NCI-H1105 treated with DMSO at 0.1 percent for 48 hours (cell line): ENCODE results near the gene ADGRB3.
"Not testable (repeated sequence)": the region's sequence is repeated elsewhere in the genome, so short reads cannot be mapped to it uniquely, and the experiment has no call there.

Experiments used
- DNase-seq: peaks from one replicate; lab custom pipeline; 2025; lab: John Stamatoyannopoulos, UW

ADGRB3 gene

GRCh38 chr6:68947721-68948120 lies 312.6 kb downstream of the ADGRB3 start:
- no peak for DNase-seq

GRCh38 chr6:68951270-68951669 lies 316.2 kb downstream of the ADGRB3 start:
- DNase-seq = no peak

DNA sequence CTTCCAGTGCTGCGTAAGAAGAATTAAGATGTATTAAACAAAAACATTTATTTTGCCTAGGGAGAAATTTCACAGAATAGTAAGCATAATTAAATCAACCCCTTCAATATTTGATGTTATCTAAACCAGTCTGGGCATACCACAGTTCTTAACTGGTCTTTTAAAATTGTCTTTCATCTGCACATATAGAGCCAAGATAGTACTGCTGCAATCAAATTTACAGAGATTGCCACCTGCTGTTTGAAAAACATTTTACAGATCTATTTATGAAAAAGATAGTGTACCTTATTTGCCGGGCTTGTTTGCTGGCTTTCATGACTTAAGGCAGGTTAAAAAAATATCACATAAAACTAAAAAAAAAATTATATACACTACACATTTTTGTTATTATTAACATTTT lies 323.2 kb downstream of the ADGRB3 start:
- DNase-seq = peak; percentile 43

- DNase-seq = peak; percentile 45
Measured at GRCh38 chr6:68967549-68968300, 332.6 kb downstream of the ADGRB3 start.

DNA sequence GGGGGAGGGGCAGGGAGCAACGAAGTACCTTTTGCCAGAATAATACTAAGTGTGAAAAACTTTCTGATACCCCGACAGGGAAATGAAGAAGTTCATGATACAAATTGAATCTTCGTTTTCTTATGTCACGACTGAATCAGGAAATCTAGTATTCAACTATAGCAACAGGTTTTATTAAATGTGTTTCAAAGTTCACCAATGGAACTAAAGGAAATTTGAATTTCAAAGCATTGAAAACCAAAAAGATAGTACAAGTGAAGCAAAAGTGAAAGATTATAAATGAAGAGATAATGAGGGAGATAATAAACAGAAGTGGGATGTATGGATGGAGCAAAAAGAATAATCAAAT lies 333.2 kb downstream of the ADGRB3 start:
- no peak for DNase-seq

DNA sequence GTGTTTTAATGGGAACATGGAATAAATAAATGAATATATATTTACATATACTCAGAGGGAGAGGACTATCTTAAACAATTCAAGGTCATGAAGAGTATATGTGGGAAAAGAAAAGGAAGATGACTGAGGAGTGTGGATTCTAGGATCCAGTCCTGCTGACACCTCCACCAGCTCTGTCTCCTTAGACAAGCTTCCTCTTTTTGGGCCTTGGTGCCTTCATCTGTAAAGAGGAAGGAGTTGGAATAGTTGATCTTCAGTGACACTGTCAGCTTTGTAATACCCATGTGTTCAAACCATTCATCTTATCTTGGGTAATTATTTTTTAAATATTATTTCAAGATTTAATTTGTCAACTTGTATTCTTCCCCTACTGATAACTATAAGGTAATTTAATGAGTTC lies 338.0 kb downstream of the ADGRB3 start:
- no peak for DNase-seq

DNA sequence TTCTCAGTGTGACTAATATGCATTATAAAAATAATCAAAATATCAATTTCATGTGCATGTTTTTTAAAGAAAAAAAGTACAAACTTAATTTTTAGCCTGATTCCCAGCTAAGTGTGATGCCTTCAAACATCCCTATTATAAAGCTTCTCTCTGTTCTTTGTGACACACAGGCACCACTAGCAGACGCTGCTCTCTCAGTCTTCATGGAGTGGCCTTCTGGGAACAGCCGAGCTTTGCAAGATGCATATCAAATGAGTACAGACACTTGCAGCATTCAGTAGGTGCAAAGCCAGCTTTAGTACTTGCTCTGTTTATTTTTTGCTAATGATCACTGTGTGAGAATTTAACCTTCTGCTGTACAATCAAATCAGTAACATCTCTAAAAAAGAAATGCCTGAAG lies 340.0 kb downstream of the ADGRB3 start:
- DNase-seq = peak; percentile 49

GRCh38 chr6:68975816-68976215 lies 340.7 kb downstream of the ADGRB3 start:
- DNase-seq = peak; percentile 46

GRCh38 chr6:68976260-68976659 lies 341.2 kb downstream of the ADGRB3 start:
- DNase-seq = no peak

DNA sequence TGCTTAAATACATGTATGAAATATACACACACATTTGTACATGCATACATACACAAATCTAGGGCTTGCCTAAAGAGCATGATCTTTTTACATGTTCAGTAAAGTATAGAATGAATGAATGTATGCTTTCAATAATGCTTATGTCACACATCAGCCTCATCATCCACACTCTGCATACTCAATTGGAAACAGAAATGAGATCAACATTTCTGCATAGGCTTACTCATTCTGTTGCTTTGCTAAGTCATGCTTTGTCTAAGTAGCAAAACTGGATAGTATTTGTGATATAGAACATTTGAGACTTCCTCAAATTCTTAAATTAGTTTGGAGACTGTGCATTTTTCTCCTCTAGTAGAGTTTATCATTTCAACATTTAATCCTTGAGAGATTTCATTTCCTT lies 343.3 kb downstream of the ADGRB3 start:
- no peak for DNase-seq

DNA sequence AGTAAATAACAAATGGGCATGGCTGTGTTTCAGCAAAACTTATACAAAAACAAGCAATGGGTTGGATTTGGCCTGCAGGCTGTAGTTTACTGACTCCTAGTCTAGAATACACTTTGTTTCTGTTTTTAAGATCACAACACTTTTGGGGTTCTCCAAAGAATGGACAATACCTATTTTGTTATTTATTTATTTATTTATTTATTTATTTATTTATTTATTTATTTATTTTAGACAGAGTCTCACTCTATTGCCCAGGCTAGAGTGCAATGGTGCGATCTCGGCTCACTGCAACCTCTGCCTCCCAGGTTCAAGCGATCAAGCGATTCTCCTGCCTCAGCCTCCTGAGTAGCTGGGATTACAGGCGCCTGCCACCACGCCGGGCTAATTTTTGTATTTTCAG lies 346.6 kb downstream of the ADGRB3 start:
- DNase-seq = not testable (repeated sequence)

DNA sequence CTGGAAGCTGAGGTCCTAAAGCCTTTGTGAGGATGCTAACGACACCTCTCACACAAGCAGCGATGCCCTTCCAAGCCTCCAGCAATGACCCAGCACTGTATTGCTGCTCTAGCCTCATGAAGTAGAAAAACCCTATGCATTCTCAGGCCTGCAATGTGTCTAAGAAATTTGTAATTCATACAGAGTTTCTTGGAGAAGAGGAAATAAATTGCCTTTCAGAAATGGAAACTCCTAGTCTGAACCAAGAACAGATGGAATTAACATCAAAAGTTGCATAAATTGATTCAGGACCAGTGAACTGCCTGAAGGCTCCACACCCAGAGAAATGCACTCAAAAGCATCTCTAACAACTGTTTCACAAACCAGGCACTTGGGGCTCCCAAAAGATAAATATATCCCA lies 353.6 kb downstream of the ADGRB3 start:
- DNase-seq = no peak

DNA sequence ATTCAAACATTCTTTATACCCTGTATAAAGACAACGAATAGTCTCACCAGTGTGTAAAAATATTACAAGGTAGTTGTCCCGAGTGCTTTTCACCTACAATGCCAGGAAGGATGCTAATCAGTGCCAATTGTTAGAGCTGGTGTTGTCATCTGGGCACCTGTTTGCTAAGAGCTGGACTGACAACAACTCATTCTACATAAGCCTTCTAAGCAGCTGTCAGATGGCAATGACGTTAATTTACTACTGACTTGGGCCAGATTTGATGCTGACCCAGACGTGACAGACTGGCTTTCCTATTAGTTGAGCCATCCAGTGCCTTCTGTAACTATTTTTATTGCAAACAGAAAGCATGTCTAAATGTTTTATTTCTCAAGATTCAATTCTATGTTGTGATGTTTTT lies 355.2 kb downstream of the ADGRB3 start:
- DNase-seq = peak; percentile 65

GRCh38 chr6:68993911-68994310 lies 358.8 kb downstream of the ADGRB3 start:
- no peak for DNase-seq

DNA sequence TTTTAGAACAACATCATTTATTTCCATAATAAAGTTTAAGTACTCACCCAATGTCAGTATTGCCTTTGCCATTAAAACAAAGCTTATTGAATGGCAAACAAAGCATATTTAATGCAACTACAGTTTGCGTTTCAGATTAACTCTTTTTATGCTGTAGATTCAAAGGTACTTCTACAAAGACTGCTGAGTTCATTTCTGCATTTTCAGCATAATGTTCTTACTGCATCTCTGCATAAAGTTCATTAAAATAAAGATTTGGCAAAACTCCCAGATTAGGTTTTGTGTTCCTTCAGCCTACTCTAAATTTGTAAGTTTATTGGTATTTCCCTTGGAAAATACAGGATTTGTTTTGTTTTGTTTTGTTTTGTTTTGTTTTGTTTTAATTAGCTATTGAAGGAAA lies 359.4 kb downstream of the ADGRB3 start:
- no peak for DNase-seq

DNA sequence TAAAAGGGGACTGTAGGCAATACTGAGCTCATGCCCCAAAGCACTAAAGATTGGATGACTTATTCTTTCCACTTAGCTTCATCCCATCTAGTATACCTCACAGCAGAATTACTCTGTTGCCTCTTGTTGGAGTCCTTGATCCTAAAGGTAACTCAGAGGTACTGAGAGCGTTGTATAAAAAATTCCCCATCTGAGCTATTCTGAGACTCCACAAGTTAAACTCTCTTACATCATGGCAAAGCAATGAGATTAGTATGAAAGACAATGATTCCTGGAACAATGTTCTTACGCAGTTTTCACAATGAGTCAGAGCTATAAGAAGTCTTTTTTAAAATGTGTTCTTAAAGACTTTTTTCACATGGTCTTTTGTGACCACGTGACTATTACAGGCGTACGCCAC lies 370.1 kb downstream of the ADGRB3 start:
- no peak for DNase-seq

GRCh38 chr6:69007781-69008180 lies 372.7 kb downstream of the ADGRB3 start:
- no peak for DNase-seq

- DNase-seq = no peak
Measured at GRCh38 chr6:69012211-69012610, 377.1 kb downstream of the ADGRB3 start.

GRCh38 chr6:69012876-69013275 lies 377.8 kb downstream of the ADGRB3 start:
- DNase-seq = no peak

GRCh38 chr6:69018906-69019305 lies 383.8 kb downstream of the ADGRB3 start:
- no peak for DNase-seq

DNA sequence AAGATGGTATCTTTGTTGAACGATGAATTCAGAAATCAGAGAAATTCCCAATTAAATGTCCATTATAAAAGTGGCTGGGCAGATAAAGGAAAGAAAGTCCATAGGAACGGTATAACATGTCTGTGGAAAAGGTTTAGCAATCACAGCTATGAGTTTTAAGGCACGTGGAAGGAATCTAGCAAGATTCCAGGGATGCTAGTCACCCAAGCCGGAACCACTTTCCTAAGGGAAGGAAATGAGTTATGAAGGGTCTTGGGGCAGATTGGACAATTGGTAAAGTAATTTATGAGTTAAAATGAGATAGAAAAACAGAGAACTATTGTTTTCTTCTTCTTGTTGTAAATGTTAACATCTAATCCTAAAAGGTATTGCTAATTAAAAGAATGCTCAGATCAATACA lies 384.8 kb downstream of the ADGRB3 start:
- no peak for DNase-seq

GRCh38 chr6:69022993-69023392 lies 387.9 kb downstream of the ADGRB3 start:
- DNase-seq = no peak

DNA sequence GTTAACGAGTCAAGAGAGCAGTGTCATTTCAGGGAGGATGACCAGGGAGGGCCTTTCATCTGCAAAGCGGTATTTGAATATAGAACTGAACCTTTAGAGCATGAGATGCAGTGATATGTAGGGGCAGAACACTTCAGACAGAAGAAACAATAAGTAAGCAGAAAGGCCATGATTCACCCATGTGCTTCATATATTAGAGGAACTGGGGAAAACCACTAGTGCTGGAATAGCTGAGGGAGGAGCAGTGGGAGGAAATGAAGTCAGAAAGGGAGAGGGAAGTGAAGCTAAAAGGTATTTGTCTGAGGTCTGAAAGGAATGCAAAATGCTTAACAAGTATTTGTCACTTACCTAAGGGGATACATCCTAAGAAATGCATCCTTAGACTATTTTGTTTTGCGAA lies 391.2 kb downstream of the ADGRB3 start:
- no peak for DNase-seq

GRCh38 chr6:69026715-69027114 lies 391.6 kb downstream of the ADGRB3 start:
- no peak for DNase-seq

DNA sequence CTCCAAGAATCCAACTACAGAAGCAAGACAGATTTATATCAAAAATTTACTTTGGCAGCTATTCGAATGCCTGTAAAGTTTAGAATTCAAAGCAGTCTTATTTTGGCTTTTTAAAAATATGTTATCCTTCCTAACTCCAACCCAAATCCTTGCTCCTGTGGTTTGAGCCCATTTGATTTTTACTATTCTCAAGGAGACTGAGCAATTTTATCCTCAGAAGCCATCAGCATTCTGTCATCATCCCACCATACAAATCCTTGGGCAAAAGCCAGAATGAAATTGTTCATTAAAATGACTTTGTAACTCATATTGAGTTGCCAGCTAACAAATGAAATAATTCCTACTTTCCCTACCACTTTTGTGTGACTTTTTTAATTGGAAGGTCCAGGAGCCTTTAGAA lies 392.8 kb downstream of the ADGRB3 start:
- no peak for DNase-seq
